HG03039 (cell line): ENCODE results near the gene CDK5R2.

Experiments
- ATAC-seq: cut with Tn5 transposase; IDR thresholded peaks from one replicate; pipeline ENCODE4 v1.9.1; 2021; ENCODE audit warnings: mild to moderate bottlenecking, moderate library complexity; ENCODE audit not compliant: unreplicated experiment

The CDK5R2 gene

GRCh38 chr2:219001577-219002394, 42.3 kb downstream of the CDK5R2 start:
- ATAC-seq = no peak

- ATAC-seq = no peak
Measured at GRCh38 chr2:219002395-219003266, 43.2 kb downstream of the CDK5R2 start.

- ATAC-seq = no peak
Measured at GRCh38 chr2:219003267-219003634, 43.8 kb downstream of the CDK5R2 start.

GRCh38 chr2:219003979-219004378, 44.5 kb downstream of the CDK5R2 start:
- ATAC-seq = no peak

GRCh38 chr2:219009294-219009693, 49.8 kb downstream of the CDK5R2 start:
- ATAC-seq = no peak

GRCh38 chr2:219010162-219010756, 50.8 kb downstream of the CDK5R2 start:
- no peak for ATAC-seq

GRCh38 chr2:219010873-219011272, 51.4 kb downstream of the CDK5R2 start:
- no peak for ATAC-seq
